Activated naive CD8-positive, alpha-beta T cell treated with anti-CD3 and anti-CD28 coated beads for 36 hours (primary cell): ENCODE measurements around the gene EPB41L3. TPM values are rescaled to one million over a fixed set of nuclear protein-coding genes. Genes with fewer than 3 reads are reported as not detected.

ENCODE experiments used
- DNase-seq: peaks from one replicate; pipeline ENCODE4 v3.0.0; 2021
- H3K27ac Mint-ChIP-seq: one replicate; pipeline ENCODE4 v1.8.0; 2022; ENCODE audit warnings: mild to moderate bottlenecking, moderate library complexity, mixed read lengths
- H3K27me3 Mint-ChIP-seq: one replicate; pipeline ENCODE4 v1.8.0; 2022; ENCODE audit warnings: mild to moderate bottlenecking, mixed read lengths
- H3K36me3 Mint-ChIP-seq: one replicate; pipeline ENCODE4 v1.8.0; 2021; ENCODE audit warnings: mild to moderate bottlenecking, mixed read lengths
- H3K4me1 Mint-ChIP-seq: one replicate; pipeline ENCODE4 v1.8.0; 2021; ENCODE audit warnings: mixed read lengths
- H3K4me3 Mint-ChIP-seq: one replicate; pipeline ENCODE4 v1.8.0; 2022; ENCODE audit warnings: mild to moderate bottlenecking, moderate library complexity, mixed read lengths
- H3K9me3 Mint-ChIP-seq: one replicate; pipeline ENCODE4 v1.8.0; 2022; ENCODE audit warnings: mixed read lengths
- total RNA-seq, 2 experiments: library from RNA; stranded (reverse); gene quantifications; one replicate each; pipeline ENCODE4 v1.2.3, GENCODE V29; 2021

Gene EPB41L3
- total RNA-seq, 2 experiments from 2014 or later = 0.80 to 1.1 TPM

GRCh38 chr18:5543036-5543680 is 639 bp downstream of the EPB41L3 start:
- Mint-ChIP-seq H3K27me3 (peaks cover 59% of the 10 kb centered on the region), H3K9me3 (no peaks in the 10 kb centered on the region), H3K4me3 (no peak overlapping the region), H3K4me1 (peaks cover 2% of the 10 kb centered on the region), H3K36me3 (no peaks in the 10 kb centered on the region), H3K27ac (no peak overlapping the region)
- DNase-seq = peak; percentile 3

GRCh38 chr18:5542515-5543035 is 1.2 kb downstream of the EPB41L3 start:
- Mint-ChIP-seq H3K4me3 (peak overlapping the region; percentile 43), H3K4me1 (peaks cover 2% of the 10 kb centered on the region), H3K27me3 (peaks cover 55% of the 10 kb centered on the region), H3K9me3 (no peaks in the 10 kb centered on the region), H3K27ac (no peak overlapping the region), H3K36me3 (no peaks in the 10 kb centered on the region)
- no peak for DNase-seq

DNA sequence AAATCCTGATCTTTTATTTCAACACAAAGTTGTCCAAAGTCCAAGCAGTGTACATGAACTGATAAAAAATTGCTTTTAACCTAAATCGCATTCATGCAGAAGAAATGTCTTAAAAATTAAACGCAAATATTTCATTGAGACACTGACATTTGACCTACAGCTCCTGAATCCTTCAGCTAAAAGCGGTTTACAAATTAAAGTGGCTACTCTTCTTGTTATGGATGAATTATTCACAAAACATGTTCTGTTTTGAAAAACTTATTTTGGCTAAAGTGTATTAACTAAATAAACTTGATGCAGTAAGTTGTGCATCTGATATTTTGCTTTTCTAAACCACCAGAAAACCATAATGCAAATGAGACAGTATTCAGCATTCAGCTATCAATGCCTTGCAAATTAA is 2.2 kb downstream of the EPB41L3 start:
- H3K27me3 Mint-ChIP-seq = peaks cover 51% of the 10 kb centered on the region
- peaks cover 2% of the 10 kb centered on the region for H3K4me1 Mint-ChIP-seq
- no peak for DNase-seq
- no peaks in the 10 kb centered on the region for H3K36me3 Mint-ChIP-seq
- no peak overlapping the region for H3K27ac Mint-ChIP-seq
- no peaks in the 10 kb centered on the region for H3K9me3 Mint-ChIP-seq
- H3K4me3 Mint-ChIP-seq = no peak overlapping the region

GRCh38 chr18:5539391-5539790 is 4.4 kb downstream of the EPB41L3 start:
- H3K27ac Mint-ChIP-seq = no peak overlapping the region
- no peak for DNase-seq
- H3K27me3 Mint-ChIP-seq = peaks cover 37% of the 10 kb centered on the region
- no peaks in the 10 kb centered on the region for H3K9me3 Mint-ChIP-seq
- no peak overlapping the region for H3K4me3 Mint-ChIP-seq
- no peaks in the 10 kb centered on the region for H3K36me3 Mint-ChIP-seq
- peaks cover 2% of the 10 kb centered on the region for H3K4me1 Mint-ChIP-seq

DNA sequence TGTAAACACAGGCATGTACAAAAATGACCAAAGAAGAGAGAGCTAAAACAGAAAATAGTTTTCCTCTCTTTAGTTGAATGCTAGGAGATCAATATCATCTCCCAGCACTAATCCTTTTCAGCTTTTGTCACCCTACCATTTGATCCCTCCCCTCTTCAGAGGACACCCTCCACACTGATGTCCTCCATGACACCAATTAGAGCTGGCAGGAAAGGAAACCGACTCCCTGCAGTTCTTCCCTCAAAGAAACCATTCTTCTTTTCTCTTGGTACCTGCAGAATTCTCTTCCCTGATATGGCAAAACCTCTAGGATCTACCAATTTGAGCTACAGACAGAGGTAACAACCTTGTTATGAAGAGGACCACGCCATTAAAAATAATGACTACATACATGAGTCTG is 5.3 kb downstream of the EPB41L3 start:
- Mint-ChIP-seq H3K4me3 (no peak overlapping the region), H3K27ac (no peak overlapping the region), H3K27me3 (peaks cover 33% of the 10 kb centered on the region)

DNA sequence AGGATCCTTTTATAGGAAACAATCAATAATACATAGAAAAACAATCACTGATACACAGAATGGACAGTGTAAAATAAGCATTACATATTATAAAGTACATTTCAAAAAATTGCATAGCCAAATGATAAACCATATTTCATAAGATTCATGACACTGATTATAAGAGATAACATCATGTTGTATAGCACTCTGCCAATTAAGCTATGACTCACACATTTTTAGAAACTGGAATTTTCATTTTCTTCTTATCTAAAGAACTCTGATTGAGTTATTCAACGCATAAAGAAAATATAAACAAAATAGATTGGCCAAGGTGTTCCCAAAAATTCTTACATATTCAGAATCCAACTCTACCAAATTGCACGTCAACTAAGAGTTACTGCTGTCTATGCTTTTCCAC is 5.9 kb downstream of the EPB41L3 start:
- no peaks in the 10 kb centered on the region for H3K36me3 Mint-ChIP-seq
- peaks cover 2% of the 10 kb centered on the region for H3K4me1 Mint-ChIP-seq
- no peak for DNase-seq
- no peaks in the 10 kb centered on the region for H3K9me3 Mint-ChIP-seq
- peaks cover 33% of the 10 kb centered on the region for H3K27me3 Mint-ChIP-seq
- no peak overlapping the region for H3K27ac Mint-ChIP-seq
- H3K4me3 Mint-ChIP-seq = no peak overlapping the region

More for the DNA sequence above, 5.3 kb downstream of the EPB41L3 start:
- no peaks in the 10 kb centered on the region for H3K36me3 Mint-ChIP-seq
- DNase-seq = no peak
- no peaks in the 10 kb centered on the region for H3K9me3 Mint-ChIP-seq
- peaks cover 2% of the 10 kb centered on the region for H3K4me1 Mint-ChIP-seq

DNA sequence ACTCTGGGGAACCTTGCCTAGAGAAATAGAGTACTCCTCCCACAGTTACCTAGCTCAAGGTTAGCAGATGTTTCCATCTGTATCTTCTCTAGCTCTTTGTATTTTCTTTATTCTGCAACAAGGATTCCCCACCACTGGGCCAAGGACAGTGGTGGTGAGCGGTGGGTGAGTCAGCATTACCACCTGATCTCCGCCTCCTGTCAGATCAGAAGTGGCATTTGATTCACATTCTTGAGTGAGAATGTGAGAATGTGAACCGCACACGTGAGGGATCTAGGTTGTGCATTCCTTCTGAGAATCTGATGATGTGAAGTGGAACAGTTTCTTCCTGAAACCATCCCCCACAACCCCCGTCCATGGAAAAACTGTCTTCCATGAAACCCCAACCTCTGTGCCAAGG is 9.0 kb downstream of the EPB41L3 start:
- Mint-ChIP-seq H3K4me1 (no peaks in the 10 kb centered on the region), H3K9me3 (no peaks in the 10 kb centered on the region), H3K27ac (no peak overlapping the region), H3K36me3 (no peaks in the 10 kb centered on the region), H3K27me3 (peaks cover 20% of the 10 kb centered on the region), H3K4me3 (no peak overlapping the region)
- DNase-seq = no peak

DNA sequence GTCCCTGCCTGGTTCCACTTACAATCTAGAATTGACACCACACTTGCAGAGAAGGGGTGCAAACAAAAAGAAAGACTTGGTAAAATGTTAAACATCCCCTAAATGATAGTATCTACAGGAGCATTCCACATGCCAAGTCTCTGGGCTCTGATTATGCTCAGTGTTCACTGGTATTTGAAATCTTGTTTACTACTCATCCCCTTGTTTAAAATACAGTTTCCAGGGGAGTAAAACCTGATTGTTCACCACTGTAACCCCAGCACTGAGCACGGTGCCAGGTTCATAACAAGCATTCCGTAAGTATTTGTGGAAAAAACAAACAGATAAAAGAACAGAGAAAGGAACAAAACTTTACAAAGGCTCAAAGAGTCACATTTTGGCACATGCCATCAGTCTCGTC is 11.7 kb downstream of the EPB41L3 start:
- Mint-ChIP-seq H3K27me3 (peaks cover 13% of the 10 kb centered on the region), H3K36me3 (no peaks in the 10 kb centered on the region), H3K9me3 (no peaks in the 10 kb centered on the region), H3K27ac (no peak overlapping the region), H3K4me3 (no peak overlapping the region), H3K4me1 (no peaks in the 10 kb centered on the region)
- DNase-seq = no peak

DNA sequence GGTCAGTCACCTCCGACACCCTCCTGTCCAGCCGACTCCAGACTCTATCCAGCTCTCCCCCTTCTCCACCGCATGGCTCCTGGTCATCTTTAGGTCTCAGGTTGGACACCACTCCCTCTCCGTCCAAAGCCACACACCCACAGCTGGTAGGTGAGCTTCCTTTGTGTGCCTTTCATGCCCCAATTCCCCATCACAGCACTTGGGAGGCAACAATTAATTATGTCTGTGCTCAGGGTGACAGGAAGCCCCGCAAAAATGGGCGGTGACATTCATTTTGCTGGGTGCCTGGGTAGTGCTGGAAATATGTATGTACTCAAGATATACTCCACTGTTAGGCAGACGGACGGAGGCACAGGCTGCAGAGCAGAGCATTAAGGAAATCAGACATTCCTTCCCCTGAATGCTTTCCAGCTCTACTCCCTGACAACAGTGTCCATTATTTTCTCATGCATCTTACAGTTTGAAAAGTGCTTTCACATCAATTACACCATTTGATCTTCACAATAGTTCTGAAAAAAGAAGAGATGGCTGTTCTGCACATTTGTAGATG is 13.1 kb downstream of the EPB41L3 start:
- H3K27me3 Mint-ChIP-seq = peaks cover 18% of the 10 kb centered on the region

DNA sequence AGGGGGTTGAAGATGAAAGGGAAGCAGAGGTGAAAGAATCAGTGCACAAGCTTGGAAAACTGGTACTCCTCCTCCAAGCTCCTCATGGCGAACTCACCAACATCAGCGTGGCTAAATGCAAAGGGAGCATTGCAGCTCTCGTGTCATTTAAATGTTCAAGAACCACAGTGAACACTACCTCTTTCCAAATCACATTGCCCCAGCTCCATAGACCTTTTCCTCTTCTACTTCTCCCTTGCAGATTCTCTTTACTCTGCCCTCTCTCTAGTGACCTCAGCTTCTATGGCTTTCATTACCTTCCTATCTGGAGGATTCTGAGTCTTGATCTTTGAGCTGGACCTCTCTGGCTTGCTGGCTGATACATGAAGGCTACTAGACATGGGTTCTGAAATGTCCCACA is 14.3 kb downstream of the EPB41L3 start:
- H3K27ac Mint-ChIP-seq = no peak overlapping the region
- no peak overlapping the region for H3K4me3 Mint-ChIP-seq
- peaks cover 26% of the 10 kb centered on the region for H3K27me3 Mint-ChIP-seq
- no peaks in the 10 kb centered on the region for H3K36me3 Mint-ChIP-seq
- DNase-seq = no peak
- H3K4me1 Mint-ChIP-seq = no peaks in the 10 kb centered on the region
- no peaks in the 10 kb centered on the region for H3K9me3 Mint-ChIP-seq

More for the DNA sequence above, 13.1 kb downstream of the EPB41L3 start:
- Mint-ChIP-seq H3K27ac (no peak overlapping the region), H3K9me3 (no peaks in the 10 kb centered on the region), H3K36me3 (no peaks in the 10 kb centered on the region), H3K4me3 (no peak overlapping the region), H3K4me1 (no peaks in the 10 kb centered on the region)
- DNase-seq = no peak

DNA sequence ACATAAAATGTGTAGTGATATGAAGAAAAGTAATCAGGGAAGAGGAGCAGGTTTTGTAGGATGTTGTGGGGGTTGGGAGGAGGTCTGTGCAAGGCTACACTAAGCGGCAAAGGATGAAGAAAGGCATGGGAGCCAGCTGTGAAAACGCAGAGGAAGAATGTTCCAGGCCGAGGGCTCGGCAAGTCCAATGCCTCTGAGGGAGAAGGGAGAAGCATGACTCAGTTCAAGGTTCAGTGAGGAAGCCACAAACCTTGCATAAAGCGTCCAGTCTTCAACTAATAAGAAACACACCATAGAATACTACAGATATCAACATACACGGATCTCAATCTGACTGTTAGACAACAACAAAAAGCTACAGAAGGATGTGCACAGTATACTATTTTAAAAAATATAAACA is 16.2 kb downstream of the EPB41L3 start:
- Mint-ChIP-seq H3K4me3 (no peak overlapping the region), H3K27me3 (peaks cover 25% of the 10 kb centered on the region), H3K27ac (no peak overlapping the region), H3K9me3 (no peaks in the 10 kb centered on the region), H3K36me3 (no peaks in the 10 kb centered on the region), H3K4me1 (no peaks in the 10 kb centered on the region)
- DNase-seq = no peak

DNA sequence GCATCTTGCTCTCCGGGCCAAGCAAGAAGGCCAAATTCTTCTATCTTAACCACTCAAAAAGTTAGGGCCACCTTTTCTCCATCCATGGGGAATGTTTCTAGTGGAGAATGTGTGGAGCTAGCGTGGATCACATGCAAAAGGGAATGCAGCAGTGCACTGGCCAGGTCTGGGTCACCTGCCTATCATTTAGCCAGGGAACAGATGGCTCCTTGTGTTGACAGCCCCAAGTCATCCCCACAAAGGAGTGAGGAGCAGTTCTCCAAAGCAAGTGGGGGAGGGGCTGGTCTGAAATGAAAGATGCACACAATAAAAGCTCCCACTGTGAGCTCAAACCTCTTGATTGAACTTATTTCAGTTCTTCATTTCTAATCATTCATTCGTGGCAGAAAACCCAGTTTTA is 19.1 kb downstream of the EPB41L3 start:
- H3K27me3 Mint-ChIP-seq = peaks cover 13% of the 10 kb centered on the region

GRCh38 chr18:5521000-5521399 is 22.8 kb downstream of the EPB41L3 start:
- no peaks in the 10 kb centered on the region for H3K36me3 Mint-ChIP-seq
- H3K27me3 Mint-ChIP-seq = peaks cover 11% of the 10 kb centered on the region
- no peaks in the 10 kb centered on the region for H3K4me1 Mint-ChIP-seq
- H3K9me3 Mint-ChIP-seq = no peaks in the 10 kb centered on the region
- H3K27ac Mint-ChIP-seq = no peak overlapping the region
- DNase-seq = no peak
- no peak overlapping the region for H3K4me3 Mint-ChIP-seq

More for the DNA sequence above, 19.1 kb downstream of the EPB41L3 start:
- Mint-ChIP-seq H3K4me3 (no peak overlapping the region), H3K9me3 (no peaks in the 10 kb centered on the region), H3K27ac (no peak overlapping the region), H3K36me3 (no peaks in the 10 kb centered on the region), H3K4me1 (no peaks in the 10 kb centered on the region)
- no peak for DNase-seq

GRCh38 chr18:5520464-5520863 is 23.3 kb downstream of the EPB41L3 start:
- no peak overlapping the region for H3K27ac Mint-ChIP-seq
- peaks cover 1% of the 10 kb centered on the region for H3K4me1 Mint-ChIP-seq
- no peak for DNase-seq

DNA sequence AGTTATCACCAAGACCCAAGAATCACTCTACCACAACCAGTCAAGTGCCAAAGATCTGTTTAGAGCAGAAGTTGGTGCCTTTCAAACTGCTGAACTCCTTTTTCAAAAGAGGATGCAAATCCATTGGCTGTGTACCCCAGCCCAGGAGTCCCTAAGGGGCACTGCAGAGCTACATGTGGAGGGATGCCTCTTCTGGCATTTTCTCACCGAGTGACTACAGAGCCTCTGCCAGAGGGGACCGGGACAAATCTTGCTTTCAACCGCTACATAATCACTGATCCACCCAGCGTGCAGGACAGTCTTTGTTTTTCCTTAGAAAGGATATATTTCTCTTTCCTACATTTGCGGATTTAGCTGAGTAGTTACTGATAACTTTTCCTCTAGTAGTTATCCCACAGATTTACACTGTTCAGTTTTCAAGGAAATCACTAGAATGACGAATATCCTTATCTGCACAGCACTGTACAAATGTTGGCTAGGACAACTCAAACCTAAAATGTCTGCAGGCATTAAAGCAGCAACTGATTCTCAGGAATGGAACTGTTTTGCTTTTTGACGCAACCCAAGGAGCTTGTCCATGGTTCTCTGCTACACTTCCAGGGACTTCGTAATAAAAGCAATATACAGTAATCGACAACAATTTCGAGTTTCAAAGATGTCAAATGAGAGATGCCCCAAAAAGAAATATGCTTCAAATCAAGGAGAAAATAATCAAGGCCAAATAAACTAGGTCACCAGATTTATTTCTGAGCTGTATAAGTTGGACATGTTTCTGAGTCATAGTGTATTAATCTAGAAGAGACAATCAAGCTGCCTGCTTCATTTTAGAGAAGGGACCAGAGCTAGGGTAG is 24.1 kb downstream of the EPB41L3 start:
- Mint-ChIP-seq H3K27ac (no peak overlapping the region), H3K27me3 (peaks cover 2% of the 10 kb centered on the region), H3K4me1 (peaks cover 3% of the 10 kb centered on the region), H3K4me3 (no peak overlapping the region), H3K9me3 (no peaks in the 10 kb centered on the region), H3K36me3 (no peaks in the 10 kb centered on the region)
- no peak for DNase-seq

More at GRCh38 chr18:5520464-5520863, 23.3 kb downstream of the EPB41L3 start:
- Mint-ChIP-seq H3K36me3 (no peaks in the 10 kb centered on the region), H3K4me3 (no peak overlapping the region), H3K27me3 (peaks cover 9% of the 10 kb centered on the region), H3K9me3 (no peaks in the 10 kb centered on the region)
